Measurements from ENCODE around the gene CDC14A.

GRCh38 chr1:100482748-100483147 is 130.4 kb downstream of the CDC14A start:
- TF ChIP-seq CTCF (IDR thresholded peaks at IDR 0.05; ENCODE audit: low read length) (no peak), EZH2 (IDR thresholded peaks at IDR 0.05; ENCODE audit: borderline replicate concordance, low read length) (no peak)
